HG03097 (cell line): Measurements from ENCODE around the gene CYFIP1.

Experiments
- ATAC-seq: cut with Tn5 transposase; IDR thresholded peaks from one replicate; pipeline ENCODE4 v1.9.1; 2021; ENCODE audit not compliant: unreplicated experiment, low FRiP score

CYFIP1 gene

DNA sequence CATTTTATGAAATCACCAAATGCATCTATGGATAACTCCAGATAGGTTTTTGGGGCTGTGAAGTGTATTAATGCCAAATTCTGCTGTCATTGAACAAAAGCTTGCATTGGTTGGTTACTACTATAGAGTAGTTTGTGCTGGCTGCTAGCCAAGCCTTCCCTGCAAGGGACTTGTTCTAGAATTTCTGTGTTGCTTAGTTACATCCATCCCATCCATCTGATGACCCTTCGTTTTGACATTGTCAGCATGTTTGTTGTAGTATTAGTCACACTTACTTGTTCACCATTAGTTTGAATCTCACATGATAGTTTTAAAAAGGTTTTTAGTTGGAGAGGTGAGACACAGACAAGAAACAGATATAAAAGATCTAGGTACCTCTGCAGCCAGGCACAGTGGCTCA lies 148.7 kb downstream of the CYFIP1 start:
- ATAC-seq: no peak

DNA sequence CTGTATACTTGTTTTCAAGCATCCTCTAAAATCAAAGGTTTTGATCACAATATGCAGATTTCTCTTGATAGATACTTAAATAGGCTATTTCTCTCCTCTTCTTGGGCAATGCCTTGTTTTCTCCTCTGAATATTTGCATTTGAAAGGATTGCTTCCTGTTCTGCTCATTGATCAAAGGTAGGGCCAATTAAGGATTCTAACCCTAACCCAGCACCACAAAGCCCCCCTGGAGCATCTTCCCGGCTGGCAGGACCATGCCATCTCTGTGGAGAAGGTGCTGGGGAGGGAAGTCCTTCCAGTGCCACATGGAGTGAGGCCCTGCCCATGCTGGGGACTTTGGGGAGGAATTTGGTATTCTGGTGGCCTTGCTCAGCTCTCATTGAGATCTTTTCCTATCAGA lies 153.0 kb downstream of the CYFIP1 start:
- no peak for ATAC-seq

- no peak for ATAC-seq
Measured at GRCh38 chr15:22823495-22824128, 156.6 kb downstream of the CYFIP1 start.

- no peak for ATAC-seq
Measured at GRCh38 chr15:22819651-22820050, 160.5 kb downstream of the CYFIP1 start.
